ENCODE measurements around the gene CNEP1R1.

Gene CNEP1R1

DNA sequence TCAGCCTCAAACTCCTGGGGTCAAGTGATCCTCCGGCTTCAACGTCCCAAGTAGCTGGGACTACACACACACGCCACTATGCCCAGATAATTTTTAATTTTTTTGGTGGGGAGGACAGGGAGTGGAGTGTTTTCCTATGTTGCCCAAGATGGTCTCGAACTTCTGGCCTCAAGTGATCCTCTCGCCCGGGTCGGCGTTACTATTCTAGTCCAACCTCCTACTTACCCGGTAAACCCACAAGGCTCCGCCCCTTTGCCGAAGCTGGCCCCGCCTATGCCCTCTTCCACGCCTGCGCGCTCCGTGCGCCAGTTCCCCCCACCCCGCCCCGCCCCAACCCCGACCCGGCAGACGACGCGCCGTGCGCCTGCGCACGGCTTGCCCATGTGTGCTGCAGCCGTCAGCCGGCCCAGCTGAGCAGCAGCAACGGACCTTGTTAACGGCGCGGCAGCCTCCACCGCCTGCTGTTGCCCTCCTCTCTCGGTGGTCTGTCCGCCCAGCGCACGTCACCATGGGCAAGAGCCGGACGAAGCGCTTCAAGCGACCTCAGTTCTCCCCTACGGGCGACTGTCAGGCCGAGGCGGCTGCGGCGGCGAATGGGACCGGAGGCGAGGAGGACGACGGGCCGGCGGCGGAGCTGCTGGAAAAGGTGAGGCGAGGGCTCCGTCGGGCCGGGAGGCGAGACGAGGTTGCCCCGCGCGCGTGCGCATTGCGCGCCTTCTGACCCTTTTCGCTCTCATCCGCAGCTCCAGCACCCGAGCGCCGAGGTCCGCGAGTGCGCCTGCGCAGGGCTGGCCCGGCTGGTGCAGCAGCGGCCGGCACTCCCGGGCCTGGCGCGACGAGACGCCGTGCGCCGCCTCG lies 40.8 kb downstream of the CNEP1R1 start, which contains the start of gene HEATR3:
Gene HEATR3, plus strand, starts transcription at position 347 of the 858 bp plus-strand sequence. Its CDS starts 162 bp downstream, at position 509.
- DNase-seq (ENCODE audit: low read depth) = peak; percentile 92

DNA sequence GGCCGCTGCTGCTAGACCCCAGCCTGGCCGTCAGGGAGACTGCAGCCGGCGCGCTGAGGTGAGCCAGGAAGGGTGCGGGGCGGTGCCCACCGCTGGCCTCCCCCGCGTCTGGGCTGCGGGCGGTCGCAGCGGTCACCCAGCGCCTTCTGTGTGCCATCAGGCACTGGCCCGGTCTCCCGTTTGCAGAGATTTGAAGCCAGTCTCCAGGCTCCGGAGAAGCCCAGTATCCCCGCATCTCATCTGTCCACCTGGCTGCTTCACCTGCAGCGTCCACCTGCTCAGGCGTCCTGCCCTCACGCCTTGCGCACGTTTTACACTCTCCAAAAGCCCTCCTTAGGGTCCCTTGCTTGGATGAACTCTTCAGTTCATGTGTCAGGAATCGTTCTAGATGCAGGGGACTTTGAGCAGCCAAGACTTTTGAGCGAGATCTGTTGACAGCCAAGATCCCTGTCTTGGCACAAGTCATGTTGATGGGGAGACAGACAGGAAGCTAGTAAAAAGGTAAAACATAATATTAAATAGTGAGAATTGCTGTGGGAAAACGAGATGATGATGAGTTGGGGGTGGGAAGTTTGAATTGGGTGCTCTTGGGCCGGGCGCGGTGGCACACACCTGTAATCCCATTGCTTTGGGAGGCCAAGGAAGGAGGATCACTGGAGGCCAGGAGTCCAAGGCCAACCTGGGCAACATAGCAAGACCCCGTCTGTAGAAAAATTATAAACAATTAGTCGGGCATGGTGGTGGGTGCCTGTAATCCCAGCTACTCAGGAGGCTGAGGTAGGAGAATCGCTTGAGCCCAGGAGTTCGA lies 41.7 kb downstream of the CNEP1R1 start:
- no peak for DNase-seq (ENCODE audit: low read depth)

- peak; percentile 57 for DNase-seq (ENCODE audit: low read depth)
Measured at GRCh38 chr16:50067290-50067853, 42.3 kb downstream of the CNEP1R1 start.

- DNase-seq (ENCODE audit: low read depth) = no peak
Measured at GRCh38 chr16:50068550-50068949, 43.5 kb downstream of the CNEP1R1 start.

DNA sequence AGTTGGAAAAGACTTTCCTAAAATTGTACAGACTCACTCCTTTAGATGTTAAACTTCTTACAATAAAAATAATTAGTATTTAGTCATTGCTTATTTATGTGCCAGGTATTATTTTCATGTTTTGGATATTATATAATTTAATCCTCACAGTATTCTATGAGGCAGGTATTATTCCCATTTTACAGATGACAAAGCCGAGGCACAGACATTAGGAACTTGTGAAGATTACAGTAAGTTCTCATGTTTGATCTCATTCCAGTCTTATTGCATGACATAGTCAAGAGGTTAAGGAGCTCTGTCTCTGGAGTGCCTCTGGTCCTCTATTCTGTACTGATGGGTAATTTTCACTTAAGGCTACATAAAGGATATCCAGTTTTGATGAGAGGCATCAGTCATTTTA lies 44.0 kb downstream of the CNEP1R1 start:
- no peak for DNase-seq (ENCODE audit: low read depth)

- DNase-seq (ENCODE audit: low read depth) = no peak
Measured at GRCh38 chr16:50071075-50071671, 46.1 kb downstream of the CNEP1R1 start.

DNA sequence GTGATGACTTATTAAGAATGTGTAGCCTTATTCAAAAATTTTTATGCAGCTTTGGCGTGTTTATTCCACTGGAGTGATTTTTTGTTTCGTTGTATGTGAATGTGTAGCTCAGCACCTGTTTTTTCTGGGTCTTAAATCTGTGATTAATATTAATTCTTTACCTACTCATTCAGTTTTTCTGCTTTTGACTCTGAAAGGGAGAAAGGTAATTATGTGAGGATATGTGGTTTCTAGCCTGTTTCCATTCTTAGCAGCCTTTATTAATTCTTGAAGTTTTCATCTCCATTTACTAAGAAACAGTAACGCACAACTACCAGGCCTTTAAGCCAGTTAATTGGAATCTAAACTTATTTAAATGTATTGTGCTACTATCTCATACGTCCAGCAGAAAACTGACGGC lies 47.7 kb downstream of the CNEP1R1 start:
- no peak for DNase-seq (ENCODE audit: low read depth)

DNA sequence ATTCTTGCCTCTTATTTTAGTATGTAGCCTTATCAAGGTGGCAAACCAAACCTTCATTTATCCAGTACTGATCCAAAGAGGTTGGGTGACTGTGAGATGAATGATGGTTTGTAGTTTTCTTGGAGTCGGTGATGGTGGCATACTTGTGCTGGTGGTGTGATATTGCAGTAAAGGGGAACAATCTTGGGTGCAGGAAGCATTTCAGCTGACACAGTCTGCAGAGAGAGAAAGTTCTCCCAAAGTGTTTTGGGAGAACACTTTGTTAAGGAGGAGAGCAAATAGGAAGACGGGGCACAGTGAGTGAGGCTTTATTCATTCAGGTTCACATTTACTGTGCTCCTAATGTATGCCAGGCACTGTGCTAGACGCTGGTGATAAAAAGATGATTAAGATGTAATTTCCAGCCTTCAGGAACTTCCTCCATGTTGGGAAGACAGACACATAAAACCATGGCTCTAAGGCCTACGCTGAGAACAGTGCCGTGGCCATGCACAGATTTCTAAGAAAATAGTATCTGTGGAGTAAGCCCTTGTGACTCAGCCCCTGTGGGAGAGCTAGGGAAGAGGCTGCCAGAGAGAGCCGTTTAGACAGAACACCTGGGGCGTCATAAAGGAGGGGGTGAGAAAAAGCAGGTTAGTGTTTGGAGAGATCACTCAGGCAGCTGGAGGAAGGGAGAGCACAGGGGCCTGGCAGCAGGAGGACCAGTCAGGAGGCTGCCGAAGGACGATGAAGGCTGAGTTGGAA lies 54.5 kb downstream of the CNEP1R1 start:
- no peak for DNase-seq (ENCODE audit: low read depth)

- peak; percentile 19 for DNase-seq (ENCODE audit: low read depth)
Measured at GRCh38 chr16:50081428-50082018, 56.5 kb downstream of the CNEP1R1 start.

DNA sequence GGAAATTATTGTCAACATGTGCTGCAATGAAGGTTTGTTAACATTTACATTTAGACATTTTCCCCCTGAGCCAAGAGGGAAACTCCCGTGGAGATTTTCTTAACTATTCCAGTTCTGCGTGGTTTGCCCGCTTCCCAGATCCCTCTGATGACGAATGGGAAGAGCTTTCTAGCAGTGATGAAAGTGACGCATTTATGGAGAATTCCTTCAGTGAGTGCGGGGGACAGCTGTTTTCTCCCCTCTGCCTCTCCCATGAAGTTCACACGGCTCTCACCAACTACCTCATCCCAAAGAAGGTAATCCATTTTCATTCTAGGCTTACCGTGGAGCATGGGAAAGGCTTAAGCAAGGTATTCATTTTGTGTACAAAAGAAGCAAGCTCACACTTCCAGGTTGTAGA lies 59.0 kb downstream of the CNEP1R1 start:
- no peak for DNase-seq (ENCODE audit: low read depth)

GRCh38 chr16:50086176-50086575 lies 61.2 kb downstream of the CNEP1R1 start:
- DNase-seq (ENCODE audit: low read depth) = no peak

Data from fibroblast of gingiva (primary cell).